Measurements from ENCODE around the gene STK4. TPM values are rescaled to one million over a fixed set of nuclear protein-coding genes. Genes with fewer than 3 reads are reported as not detected.
"Not testable (repeated sequence)": the region's sequence is repeated elsewhere in the genome, so short reads cannot be mapped to it uniquely, and the experiment has no call there.

STK4 gene
- total RNA-seq, 2 donors from 2014 or later = 17.8 to 23.6 TPM

DNA sequence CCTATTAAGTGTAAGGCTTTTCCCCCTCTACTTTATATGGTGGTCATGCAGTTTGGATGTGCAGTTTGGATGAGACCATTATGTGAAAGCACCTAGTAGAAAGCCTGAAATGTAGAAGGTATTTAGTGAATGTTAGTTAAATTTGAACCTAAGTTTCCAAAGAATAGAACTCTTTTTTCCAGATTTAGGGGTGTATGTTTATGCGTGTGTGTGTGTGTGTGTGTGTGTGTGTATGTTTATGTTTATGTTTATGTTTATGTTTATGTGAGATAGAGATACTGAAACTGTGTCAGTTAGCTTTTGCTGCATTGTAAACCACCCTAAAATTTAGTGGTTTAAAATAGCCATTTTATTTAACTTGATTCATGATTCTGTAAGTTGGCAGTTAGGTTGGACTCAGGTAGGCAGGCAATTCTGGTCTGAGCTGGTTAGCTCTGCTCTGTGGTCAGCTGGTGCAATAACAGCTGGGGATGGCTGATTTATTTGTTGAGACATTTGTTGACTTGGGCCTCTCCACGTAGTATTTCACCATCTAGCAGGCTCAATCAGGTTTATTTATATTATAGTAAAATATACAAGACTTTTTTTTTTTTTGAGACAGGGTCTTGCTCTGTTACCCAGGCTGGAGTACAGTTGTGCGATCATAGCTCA lies 54.0 kb downstream of the STK4 start:
- Histone ChIP-seq H3K4me1 (peaks cover 12% of the 10 kb centered on the region), H3K27me3 (no peaks in the 10 kb centered on the region), H3K36me3 (replicated peaks in 1 of 2; ENCODE audit: insufficient read depth in 1 of 2, low read depth in 2 of 2) (peaks cover 0 to 5% of the 10 kb centered on the region in 2 donors), H3K4me3 (no peak overlapping the region), H3K27ac (no peak overlapping the region), H3K9me3 (no peaks in the 10 kb centered on the region)
- DNase-seq = peak in 1 of 4 donors; percentile 8
- 68 to 75% methylated on average over 3 of the region's 3 CpGs for WGBS, 2 donors
- ATAC-seq = no peak
- TF ChIP-seq POLR2A (IDR thresholded peaks at IDR 0.05) = no peak
- TF ChIP-seq, protein P1, sequence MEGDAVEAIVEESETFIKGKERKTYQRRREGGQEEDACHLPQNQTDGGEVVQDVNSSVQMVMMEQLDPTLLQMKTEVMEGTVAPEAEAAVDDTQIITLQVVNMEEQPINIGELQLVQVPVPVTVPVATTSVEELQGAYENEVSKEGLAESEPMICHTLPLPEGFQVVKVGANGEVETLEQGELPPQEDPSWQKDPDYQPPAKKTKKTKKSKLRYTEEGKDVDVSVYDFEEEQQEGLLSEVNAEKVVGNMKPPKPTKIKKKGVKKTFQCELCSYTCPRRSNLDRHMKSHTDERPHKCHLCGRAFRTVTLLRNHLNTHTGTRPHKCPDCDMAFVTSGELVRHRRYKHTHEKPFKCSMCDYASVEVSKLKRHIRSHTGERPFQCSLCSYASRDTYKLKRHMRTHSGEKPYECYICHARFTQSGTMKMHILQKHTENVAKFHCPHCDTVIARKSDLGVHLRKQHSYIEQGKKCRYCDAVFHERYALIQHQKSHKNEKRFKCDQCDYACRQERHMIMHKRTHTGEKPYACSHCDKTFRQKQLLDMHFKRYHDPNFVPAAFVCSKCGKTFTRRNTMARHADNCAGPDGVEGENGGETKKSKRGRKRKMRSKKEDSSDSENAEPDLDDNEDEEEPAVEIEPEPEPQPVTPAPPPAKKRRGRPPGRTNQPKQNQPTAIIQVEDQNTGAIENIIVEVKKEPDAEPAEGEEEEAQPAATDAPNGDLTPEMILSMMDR (IDR thresholded peaks at IDR 0.05) = no peak
- intact Hi-C loops (cut with DNase I) = no loop called here

DNA sequence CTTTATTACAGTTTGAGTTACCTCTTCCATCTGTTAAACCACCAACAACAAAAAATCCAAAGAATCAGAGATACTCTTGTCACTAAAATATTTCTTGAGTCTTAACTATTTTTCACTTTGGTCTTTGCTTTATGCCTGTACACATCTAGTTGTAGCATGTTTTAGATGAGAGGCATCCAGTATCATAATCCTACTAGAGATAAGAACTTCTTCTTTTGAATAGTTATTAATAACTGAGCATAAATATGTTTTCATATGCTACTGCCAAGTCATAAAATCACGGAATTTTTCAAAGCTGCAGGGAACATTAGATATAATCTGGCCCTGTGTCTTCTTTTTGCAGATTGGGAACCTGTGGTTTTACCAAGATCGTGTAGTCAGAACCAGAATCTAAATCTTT lies 55.3 kb downstream of the STK4 start:
- H3K4me3 ChIP-seq = no peak overlapping the region
- peaks cover 0 to 6% of the 10 kb centered on the region in 2 donors for H3K36me3 ChIP-seq (replicated peaks in 1 of 2; ENCODE audit: insufficient read depth in 1 of 2, low read depth in 2 of 2)
- no peaks in the 10 kb centered on the region for H3K9me3 ChIP-seq
- H3K27ac ChIP-seq = no peak overlapping the region
- no peaks in the 10 kb centered on the region for H3K27me3 ChIP-seq
- intact Hi-C loops (cut with DNase I) = no loop called here
- peaks cover under 1% of the 10 kb centered on the region for H3K4me1 ChIP-seq
- whole genome bisulfite sequencing, 2 donors = 63 to 77% methylated on average over 2 of the region's 2 CpGs
- ATAC-seq (no peak), DNase-seq (no peak)
- TF ChIP-seq POLR2A (IDR thresholded peaks at IDR 0.05) = no peak
- TF ChIP-seq, protein P1 (IDR thresholded peaks at IDR 0.05) = no peak

DNA sequence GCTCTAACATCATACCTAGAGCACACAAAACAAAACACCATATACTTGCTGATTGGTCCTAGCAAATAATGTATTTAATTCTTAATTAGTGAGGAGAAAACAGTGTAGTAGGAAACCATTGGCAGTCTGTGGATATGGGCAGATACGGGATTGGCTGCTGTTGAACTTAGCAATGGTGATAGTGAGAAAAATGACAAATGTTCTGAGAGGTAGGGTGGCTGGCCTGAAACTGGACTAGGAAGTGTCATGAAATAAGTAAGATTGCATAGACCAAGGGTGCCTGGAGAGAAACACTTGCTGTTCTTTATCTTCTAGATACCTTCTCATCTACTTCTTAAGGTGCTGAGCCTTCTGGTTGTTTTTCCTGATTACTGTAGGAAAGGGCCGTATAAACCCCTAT lies 56.8 kb downstream of the STK4 start:
- WGBS, 2 donors = 55 to 61% methylated on average over 2 of the region's 2 CpGs
- ATAC-seq; DNase-seq; H3K4me1 ChIP-seq; H3K27ac ChIP-seq; H3K9me3 ChIP-seq; H3K4me3 ChIP-seq; H3K27me3 ChIP-seq; H3K36me3 ChIP-seq (replicated peaks in 1 of 2; ENCODE audit: insufficient read depth in 1 of 2, low read depth in 2 of 2); intact Hi-C loops (cut with DNase I): not testable (repeated sequence)

DNA sequence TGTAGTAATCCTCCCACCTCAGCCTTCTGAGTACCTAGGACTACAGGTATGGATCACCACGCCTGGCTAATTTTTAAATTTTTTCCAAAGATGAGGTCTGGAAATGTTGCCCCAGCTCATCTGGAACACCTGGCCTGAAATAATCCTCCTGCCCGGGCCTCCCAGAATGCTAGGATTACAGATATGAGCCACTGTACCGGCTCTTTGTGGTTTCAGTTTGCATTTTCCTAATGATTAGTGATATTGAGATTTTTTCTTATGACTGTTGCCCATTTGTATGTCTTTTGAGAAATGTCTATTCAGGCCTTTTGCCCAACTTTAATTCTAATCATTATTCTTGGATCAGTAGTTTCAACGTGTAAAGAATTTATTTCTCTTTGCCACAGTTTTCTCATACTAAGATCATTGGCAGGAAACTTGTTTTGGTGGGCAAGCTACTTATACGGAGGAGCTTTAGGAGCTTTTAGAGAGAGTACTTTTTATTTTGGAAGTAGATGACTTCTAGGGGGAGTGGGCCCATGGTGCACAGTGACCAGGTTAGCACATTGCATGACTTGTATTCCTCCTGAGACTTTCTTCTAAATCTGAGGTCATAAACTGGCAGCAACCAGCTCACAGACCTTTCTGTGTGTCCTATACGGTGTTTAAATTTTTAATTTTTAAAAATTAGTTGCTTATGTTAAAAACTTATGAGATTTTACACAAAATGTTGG lies 62.3 kb downstream of the STK4 start:
- ATAC-seq (no peak), DNase-seq (no peak)
- H3K27ac ChIP-seq = no peak overlapping the region
- no peaks in the 10 kb centered on the region for H3K27me3 ChIP-seq
- TF ChIP-seq, protein P1 (IDR thresholded peaks at IDR 0.05) = no peak
- TF ChIP-seq POLR2A (IDR thresholded peaks at IDR 0.05) = no peak
- no peak overlapping the region for H3K4me3 ChIP-seq
- H3K4me1 ChIP-seq = no peaks in the 10 kb centered on the region
- 87 to 95% methylated on average over 6 of the region's 6 CpGs for WGBS, 2 donors
- no peaks in the 10 kb centered on the region for H3K9me3 ChIP-seq
- intact Hi-C loops (cut with DNase I) = no loop called here
- H3K36me3 ChIP-seq (replicated peaks in 1 of 2; ENCODE audit: insufficient read depth in 1 of 2, low read depth in 2 of 2) = peaks cover 3 to 6% of the 10 kb centered on the region in 2 donors

DNA sequence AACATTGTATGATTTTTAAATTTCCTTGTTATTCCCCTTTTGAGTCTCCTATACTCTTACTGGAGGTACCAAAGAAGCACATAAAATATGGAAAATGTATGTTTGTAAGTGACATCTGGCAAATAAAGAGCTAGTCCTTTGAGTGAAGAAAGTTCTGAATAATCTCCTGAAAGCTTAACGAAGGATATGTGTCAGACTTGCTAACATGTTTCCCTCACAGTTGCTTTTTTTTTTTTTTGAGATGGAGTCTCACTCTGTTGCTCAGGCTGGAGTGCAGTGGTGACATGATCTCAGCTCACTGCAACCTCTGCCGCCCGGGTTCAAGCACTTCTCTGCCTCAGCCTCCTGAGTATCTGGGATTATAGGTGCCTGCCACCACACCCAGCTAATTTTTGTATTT lies 63.6 kb downstream of the STK4 start:
- no peak overlapping the region for H3K27ac ChIP-seq
- intact Hi-C loops (cut with DNase I) = no loop called here
- no peak overlapping the region for H3K4me3 ChIP-seq
- ATAC-seq (no peak), DNase-seq (no peak)
- H3K36me3 ChIP-seq (replicated peaks in 1 of 2; ENCODE audit: insufficient read depth in 1 of 2, low read depth in 2 of 2) = peaks cover 3 to 6% of the 10 kb centered on the region in 2 donors
- no peaks in the 10 kb centered on the region for H3K27me3 ChIP-seq
- no peaks in the 10 kb centered on the region for H3K4me1 ChIP-seq
- TF ChIP-seq, protein P1 (IDR thresholded peaks at IDR 0.05) = no peak
- no peak for TF ChIP-seq POLR2A (IDR thresholded peaks at IDR 0.05)
- 94 to 97% methylated on average over 3 of the region's 3 CpGs for WGBS, 2 donors
- H3K9me3 ChIP-seq = no peaks in the 10 kb centered on the region
